GM12878 (cell line): Measurements from ENCODE around the gene OSBPL3. TPM values are rescaled to one million over a fixed set of nuclear protein-coding genes. Genes with fewer than 3 reads are reported as not detected.

ENCODE experiments used
- ATF7 ChIP-seq: fragments of 450-650 bp; IDR thresholded peaks from 2 replicates; pipeline ENCODE4 v1.6.1; 2016; ENCODE audit warnings: low read depth, mild to moderate bottlenecking
- CEBPZ ChIP-seq: fragments of 150-350 bp; IDR thresholded peaks from 2 replicates; pipeline ENCODE4 v1.6.1; 2016; ENCODE audit warnings: low read depth, low read length
- CHD2 ChIP-seq: IDR thresholded peaks from 2 replicates; pipeline ENCODE4 v1.6.1; 2011; ENCODE audit warnings: low read depth, low read length, improper control_type of control experiment, borderline replicate concordance
- FOXK2 ChIP-seq: fragments of 450-650 bp; IDR thresholded peaks from 2 replicates; pipeline ENCODE4 v1.6.1; 2017; ENCODE audit warnings: mild to moderate bottlenecking, moderate library complexity
- HDAC6 ChIP-seq: fragments of 200-600 bp; sonication (generic); IDR thresholded peaks from one replicate; pipeline ENCODE4 v1.8.0; 2017; ENCODE audit warnings: antibody characterized with exemption; ENCODE audit not compliant: unreplicated experiment
- IKZF1 ChIP-seq: fragments of 450-650 bp; conservative IDR thresholded peaks from 2 replicates; pipeline ENCODE4 v1.6.1; 2017; ENCODE audit warnings: antibody characterized with exemption, mild to moderate bottlenecking
- IRF3 ChIP-seq: fragments of 450-650 bp; IDR thresholded peaks from 2 replicates; pipeline ENCODE4 v1.6.1; 2014; ENCODE audit warnings: mild to moderate bottlenecking
- IRF4 ChIP-seq: IDR thresholded peaks from 2 replicates; pipeline ENCODE4 v1.6.1; 2011; ENCODE audit warnings: low read depth, low read length
- KDM1A ChIP-seq: fragments of 200-600 bp; sonication (generic); IDR thresholded peaks from 2 replicates; pipeline ENCODE4 v1.6.1; 2016; ENCODE audit warnings: borderline replicate concordance
- MXI1 ChIP-seq: fragments of 150-350 bp; IDR thresholded peaks from 2 replicates; pipeline ENCODE4 v1.6.1; 2011; ENCODE audit warnings: low read depth, mild to moderate bottlenecking, inconsistent platforms, low read length, improper control_type of control experiment
- NFIC ChIP-seq: IDR thresholded peaks from 2 replicates; pipeline ENCODE4 v1.6.1; 2012; ENCODE audit warnings: low read depth, mild to moderate bottlenecking, inconsistent platforms, low read length, moderate library complexity
- POU2F2 ChIP-seq: IDR thresholded peaks from 3 replicates; pipeline ENCODE4 v1.6.1; 2011; ENCODE audit warnings: low read depth, mild to moderate bottlenecking, low read length, borderline replicate concordance
- REST ChIP-seq: IDR thresholded peaks from 2 replicates; pipeline ENCODE4 v1.6.1; 2012; ENCODE audit warnings: mild to moderate bottlenecking, low read depth, low read length
- RUNX3 ChIP-seq: IDR thresholded peaks from 2 replicates; pipeline ENCODE4 v1.6.1; 2012; ENCODE audit warnings: low read length, inconsistent platforms
- STAT1 ChIP-seq: fragments of 450-650 bp; conservative IDR thresholded peaks from 2 replicates; pipeline ENCODE4 v1.6.1; 2014; ENCODE audit warnings: antibody characterized with exemption, mild to moderate bottlenecking
- ZBTB11 ChIP-seq: fragments of 450-650 bp; formaldehyde crosslinking; IDR thresholded peaks from 2 replicates; pipeline ENCODE4 v1.5.0; 2022; ENCODE audit warnings: mild to moderate bottlenecking, missing genetic modification characterization
- ZNF274 ChIP-seq: IDR thresholded peaks from one replicate; pipeline ENCODE4 v1.8.0; 2011; ENCODE audit not compliant: insufficient read length, insufficient read depth
- polyA plus RNA-seq, 11 experiments: library from polyadenylated mRNA; depleted of rRNA in 4 of 11; unstranded in 6 of 11; stranded (reverse) in 5 of 11; fragments of >200 nt; fragmentation: Nextera tagmentation in 4 of 11; fragmentation: Illumina TruSeq in 1 of 11; extraction: Ambion mirVana in 4 of 11; extraction: Trizol in 1 of 11; gene quantifications; 1 replicate in 1 of 11; 2 replicates in 10 of 11; pipeline versions ENCODE4 v1.2.1 to v1.2.3, GENCODE V29; 2011 to 2016; ENCODE audit warnings: inconsistent platforms in 2 of 11, missing spikeins in 2 of 11, low read depth in 1 of 11
- total RNA-seq, 4 experiments: library from RNA; depleted of rRNA in 3 of 4; stranded (reverse); fragments of >200 nt in 3 of 4; fragmentation: Illumina TruSeq in 1 of 4; extraction: Trizol in 1 of 4; gene quantifications; 2 replicates each; pipeline versions ENCODE4 v1.2.1 to v1.2.3, GENCODE V29; 2013 to 2021

Gene OSBPL3
- total and polyA plus RNA-seq, 10 of the 15 experiments (the other 5 are each of a cell fraction or from before 2014, with no cell fraction given): 6.1 to 46.6 (median 27.0) TPM

- TF ChIP-seq IRF3 (no peak), CEBPZ (no peak), MXI1 (peak; percentile 74), POU2F2 (no peak), CHD2 (peak; percentile 62; the same call in 1 of the 2 replicates), RUNX3 (no peak; the same call in 1 of the 2 replicates), FOXK2 (no peak), IRF4 (no peak), STAT1 (no peak), KDM1A (no peak), ZNF274 (no peak), HDAC6 (peak; percentile 44), ATF7 (no peak), NFIC (no peak), IKZF1 (peak; percentile 91), ZBTB11 (CRISPR knock-in tag) (no peak), REST (no peak)
These were observed at the start of gene OSBPL3 (continued) for GRCh38 chr7:24979863-24980533.
